Renal cortex interstitium (tissue), 11 donors: ENCODE data around the gene TMEM266. TPM values are rescaled to one million over a fixed set of nuclear protein-coding genes. Genes with fewer than 3 reads are reported as not detected.

Experiments used
- DNase-seq, 11 donors: peaks; one replicate each; pipeline ENCODE4 v3.0.0-alpha.2; 2013; ENCODE audit warnings: low read depth in 9 of 11, low spot score in 4 of 11; ENCODE audit errors: extremely low read depth in 1 of 11
- polyA plus RNA-seq, 3 donors: library from polyadenylated mRNA; unstranded; fragments of 120-200 nt; gene quantifications; one replicate each; pipeline ENCODE4 v1.2.1, GENCODE V29; 2013; ENCODE audit not compliant: insufficient read length in 3 of 3

TMEM266 gene
- polyA plus RNA-seq, 3 donors = 9.8 to 14.1 (median 12.7) TPM

DNA sequence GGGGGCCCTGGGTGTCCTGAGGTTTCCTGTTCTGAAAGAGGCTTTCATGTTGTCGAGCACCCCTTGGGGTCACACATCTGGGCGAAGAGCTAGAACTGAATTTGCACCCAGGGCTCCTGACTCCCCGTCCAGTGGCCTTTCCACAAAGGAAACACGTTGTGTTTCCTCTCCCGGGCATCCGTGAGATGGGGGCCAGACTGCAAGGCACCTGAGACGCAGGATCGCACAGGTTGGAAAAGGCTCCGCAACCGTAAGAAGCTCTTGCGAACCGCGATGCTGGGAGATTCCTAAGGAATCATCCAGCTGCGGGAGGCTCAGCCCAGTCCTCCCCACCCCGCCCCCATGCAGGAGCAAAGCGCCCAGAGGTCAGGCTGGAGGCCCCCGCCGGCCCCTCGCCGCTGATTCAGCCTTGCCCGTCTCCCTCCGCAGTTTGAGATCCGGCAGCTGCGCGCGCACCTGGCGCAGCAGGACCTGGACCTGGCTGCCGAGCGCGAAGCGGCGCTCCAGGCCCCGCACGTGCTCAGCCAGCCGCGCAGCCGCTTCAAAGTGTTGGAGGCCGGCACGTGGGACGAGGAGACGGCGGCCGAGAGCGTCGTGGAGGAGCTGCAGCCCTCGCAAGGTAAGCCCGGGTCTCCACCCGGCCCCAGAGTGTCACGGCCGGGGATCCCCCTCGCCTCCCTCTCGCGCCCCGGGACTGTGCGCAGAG, 131.9 kb downstream of the TMEM266 start:
- no peak for DNase-seq

DNA sequence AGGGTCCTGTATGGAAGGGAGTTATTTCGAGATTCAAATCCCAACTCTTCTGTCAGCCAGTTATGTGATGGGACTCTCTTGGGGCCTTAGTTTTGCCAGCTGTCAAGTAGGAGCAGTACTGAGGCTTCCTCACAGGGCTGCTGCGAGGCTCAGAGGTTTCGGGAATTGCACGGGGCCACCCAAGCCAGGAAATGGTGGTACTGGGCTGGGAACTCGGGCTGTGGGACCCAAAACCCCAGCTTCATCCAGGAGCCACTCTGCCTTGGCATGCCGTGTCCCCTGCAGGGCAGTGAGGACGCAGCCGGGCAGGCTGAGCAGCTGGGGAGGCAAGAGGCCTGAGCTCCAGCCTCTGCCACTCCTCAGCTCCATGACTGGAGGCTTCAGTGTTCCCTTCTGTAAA, 132.9 kb downstream of the TMEM266 start:
- DNase-seq = no peak

DNA sequence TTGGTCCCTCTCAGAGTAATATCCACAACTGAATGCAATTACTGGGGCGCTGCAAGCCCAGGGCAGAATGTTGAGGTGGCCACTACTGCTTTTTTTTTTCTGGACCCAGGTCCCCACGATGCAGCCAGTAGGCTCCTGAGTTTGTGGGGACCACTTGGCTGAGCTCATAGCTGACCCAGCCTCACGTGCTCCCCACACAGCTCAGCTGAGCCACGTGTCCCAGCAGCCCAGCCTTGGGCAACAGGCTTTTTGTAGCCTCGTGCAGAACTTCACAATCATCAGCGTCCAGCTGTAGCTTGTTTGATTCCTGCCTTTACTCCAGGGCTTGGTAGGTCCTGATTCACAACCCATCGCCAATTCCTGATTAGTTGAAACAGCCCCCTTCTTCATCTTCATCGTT, 134.1 kb downstream of the TMEM266 start:
- no peak for DNase-seq

DNA sequence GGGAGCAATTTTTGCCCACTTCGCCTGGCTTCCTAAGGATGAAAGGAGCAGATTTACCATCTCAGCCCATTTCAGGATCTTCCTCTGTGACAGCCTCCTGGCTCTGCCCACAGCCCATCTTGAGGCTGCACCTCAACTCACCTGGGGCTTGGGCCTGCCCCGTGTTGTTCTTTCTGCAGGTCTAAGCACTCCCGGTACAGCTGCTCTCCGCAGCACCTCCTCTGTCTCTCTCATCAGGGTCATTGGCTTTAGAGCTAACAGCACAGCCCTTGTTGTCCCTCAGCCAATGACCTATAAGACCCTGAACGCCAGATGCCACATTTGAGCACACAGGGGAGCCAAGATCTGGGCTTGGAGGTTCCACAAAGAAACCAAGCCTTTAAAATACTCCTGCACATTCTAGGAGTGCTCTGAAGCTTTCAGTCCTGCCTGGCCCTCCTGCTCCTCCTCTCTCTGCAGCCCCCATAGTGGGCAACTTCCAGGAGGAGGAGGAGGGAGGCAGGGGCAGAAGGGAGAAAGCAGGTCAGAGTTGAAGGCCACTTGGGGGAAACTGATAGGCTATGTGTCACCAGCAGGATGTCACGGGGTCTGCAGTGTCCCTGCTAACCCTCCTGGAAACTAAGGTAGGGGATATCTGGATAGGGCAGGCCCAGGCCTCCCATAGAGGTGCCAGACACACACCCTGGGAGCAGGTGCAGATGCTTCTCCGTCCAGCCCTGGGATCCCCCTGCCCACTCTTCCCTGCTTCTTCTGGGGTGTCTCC, 135.9 kb downstream of the TMEM266 start:
- DNase-seq = no peak

DNA sequence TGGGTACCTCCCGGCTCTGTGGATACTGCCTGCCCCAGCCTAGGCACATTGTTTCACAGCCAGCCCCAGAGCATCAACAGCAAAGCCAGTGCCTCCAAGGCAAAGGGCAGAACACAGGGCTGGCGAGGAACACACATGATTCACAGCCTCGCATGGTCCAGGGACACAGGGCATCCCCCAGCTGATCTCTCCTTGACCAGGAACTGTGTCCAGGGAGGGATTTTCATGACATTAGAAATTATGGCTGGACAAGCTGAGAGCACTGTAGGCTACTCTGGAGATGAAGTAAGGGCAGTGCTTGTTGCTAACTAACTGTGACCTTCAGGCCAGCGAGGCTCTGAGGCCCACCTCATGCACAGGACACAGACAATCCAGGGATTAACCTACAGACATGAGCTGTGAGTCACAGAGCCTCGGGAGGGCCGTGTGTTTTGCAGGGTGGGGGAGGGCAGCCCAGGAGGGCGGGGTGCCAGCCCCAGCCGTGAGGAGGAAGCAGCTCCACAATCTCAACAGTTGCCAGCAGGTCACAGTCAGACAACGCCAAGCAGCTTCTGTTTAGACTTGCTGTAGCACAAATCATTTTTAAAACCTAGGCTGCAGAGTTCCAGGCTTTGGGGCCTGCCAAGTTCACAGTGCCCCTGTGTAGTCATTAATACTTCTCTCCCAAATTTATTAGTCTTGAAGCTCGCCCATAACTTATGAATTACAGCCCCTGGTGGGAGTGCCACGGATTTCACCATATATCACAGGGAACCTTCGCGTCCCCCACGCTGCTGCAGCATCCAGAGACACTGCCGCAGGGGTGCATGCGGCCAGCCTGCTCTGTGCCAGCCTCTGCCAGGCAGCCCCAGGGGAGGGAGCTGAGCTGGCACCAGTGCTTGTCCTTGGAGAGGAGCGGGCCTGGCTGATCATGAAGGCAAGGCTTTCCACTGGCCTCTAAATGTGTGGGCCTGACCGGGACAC, 136.8 kb downstream of the TMEM266 start:
- DNase-seq = peak in 5 of 11 donors; percentile 53 to 78 (median 58)

DNA sequence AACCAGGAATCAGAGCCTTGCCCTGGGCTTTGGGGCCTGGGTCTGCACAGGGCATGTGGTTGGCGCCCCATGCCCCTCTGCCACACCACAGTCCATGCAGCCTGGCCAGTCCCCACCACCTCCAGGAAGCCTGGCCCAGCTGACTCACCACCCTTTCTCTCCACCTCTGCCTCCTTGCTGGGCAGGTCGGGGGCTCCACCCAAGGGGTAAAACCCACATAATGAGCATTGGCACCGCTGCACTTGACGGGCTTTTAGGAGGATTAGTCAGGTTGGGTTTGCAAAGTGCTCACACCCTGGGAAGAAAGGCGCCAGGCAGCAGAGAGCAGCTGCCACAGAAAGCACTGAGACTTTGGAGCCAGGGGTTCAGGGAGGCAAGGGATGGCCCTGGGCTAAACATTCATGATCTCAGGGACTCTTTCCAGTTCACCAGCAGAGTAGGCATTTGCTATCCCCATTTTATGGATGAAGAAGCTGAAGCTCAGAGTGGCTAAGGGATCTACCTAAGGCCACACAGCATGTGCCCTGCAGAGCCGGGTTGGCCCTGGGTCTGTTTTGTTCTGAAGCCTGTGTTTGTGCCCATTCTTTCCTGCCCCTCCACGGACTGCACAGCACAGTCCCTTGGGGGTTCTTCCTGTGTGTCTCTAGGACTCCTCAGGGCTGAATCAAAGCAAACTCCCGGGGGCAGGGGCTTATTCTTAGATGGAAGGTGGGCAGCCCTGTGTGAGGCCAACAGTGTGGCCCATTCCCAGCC, 138.1 kb downstream of the TMEM266 start:
- no peak for DNase-seq

DNA sequence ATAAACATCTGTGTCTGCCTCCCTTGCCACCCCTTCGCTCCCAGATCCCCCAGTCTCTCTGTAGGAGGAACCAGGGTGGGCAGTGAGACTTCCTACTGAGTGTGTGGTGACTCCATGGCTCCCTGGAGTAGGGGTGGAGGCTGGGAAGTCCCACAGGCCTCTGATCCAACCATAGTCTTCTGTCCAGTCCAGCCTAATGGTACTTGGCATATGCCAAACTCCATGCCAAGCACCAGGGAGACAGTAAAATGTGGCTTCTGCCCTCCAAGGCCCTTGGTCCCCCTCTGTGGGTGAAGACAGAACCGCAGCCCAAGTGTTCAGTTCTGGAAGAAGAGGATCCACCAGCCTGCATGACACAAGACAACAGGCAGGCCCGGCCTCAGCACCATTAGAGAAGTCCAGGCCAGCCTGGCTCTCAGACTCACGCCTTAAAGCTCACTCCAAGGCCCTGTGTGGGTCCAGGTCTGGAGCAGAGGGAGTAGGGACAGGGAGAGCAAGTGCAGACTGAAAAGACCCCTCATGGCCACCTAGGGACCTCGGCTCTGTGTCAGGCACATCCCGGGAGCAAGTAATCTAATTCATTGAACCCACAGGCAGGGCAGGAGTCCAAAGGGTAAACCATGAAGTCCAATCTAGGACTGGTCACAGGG, 138.8 kb downstream of the TMEM266 start:
- no peak for DNase-seq

DNA sequence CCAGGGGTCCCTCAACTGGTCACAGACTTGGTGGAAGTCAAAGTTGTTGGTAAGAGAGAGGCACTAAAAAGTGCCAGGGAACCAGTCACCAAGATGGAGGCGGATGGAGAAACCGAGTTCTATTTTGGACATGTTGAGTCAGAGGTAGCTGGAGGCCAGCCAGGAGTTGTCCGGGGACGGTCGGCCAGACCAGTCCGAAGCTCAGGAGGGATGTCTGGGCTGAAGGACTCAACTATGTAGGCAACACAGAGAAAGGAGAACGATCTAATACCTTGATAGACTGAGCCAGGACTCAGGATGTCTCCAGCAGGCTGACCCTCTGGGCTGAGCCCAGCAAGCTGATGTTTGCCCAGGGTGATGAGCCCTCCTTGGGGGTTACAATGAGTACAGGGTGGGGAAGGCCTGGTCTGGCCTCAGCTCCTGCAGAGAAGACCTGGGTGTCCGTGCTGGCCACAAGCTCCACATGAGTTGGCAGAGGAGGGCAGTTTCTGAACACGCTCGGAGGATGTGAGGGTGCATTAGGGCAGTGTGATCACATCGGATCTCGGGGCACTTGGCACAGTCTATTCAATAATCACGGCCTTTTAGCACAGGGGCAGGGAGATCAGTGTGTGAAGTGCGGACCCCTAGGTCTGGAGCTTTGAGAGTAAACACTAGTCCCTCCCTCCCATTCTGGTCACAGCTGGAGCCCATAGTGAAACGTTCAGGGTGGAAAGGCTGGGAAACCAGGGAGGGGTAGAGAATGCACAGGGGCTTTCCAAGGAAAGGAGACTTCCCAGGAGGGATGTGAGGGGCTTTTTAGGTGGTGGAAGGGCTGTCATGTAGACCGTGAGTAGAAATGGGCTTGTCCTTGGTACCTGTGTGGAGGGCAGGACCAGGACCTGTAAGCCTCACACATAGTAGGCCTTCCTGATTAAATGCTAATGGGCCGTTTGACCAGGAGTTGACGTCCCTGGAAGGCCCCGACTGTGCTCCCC, 139.6 kb downstream of the TMEM266 start:
- no peak for DNase-seq

DNA sequence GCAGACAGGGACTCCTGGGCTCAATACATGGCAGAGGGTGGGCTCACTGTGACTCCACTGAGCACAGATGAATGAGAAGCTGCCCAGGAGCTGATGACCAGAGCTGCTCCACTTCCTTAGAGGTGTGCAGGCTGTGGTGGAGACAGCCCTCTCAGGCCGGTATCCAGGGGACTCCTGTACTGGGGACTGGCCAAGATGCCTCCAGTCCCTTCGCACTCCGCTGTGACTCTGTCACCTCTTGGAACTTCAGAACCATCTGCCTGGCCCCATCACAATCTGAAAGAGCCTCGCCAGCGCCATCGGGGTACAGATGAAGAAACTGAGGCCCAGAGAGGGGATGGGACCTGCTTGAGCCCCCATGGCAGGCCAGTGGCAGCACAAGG, 140.3 kb downstream of the TMEM266 start:
- no peak for DNase-seq

DNA sequence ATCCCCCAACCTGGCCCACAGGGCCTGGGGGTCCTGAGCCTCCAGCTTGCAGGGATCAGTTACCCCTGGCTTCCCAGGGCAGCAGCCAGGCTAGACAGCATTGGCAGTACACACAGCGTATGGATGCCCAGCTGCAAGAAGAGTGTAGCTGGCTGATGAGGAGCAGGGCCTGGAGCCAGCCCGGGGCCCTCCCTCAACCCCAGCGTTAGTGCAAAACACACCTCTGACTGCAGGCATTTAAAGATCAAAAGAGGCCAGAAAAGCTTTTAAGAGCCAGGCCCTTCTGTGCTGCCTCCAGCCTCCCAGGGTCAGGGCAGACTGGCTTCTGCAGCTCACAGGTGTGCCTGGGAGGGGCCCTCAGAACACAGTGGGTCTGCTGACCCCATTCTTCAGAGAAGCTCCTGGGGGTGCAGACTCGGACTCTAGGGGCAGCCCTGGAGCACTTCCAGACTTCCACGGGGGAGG, 140.9 kb downstream of the TMEM266 start:
- DNase-seq = no peak

DNA sequence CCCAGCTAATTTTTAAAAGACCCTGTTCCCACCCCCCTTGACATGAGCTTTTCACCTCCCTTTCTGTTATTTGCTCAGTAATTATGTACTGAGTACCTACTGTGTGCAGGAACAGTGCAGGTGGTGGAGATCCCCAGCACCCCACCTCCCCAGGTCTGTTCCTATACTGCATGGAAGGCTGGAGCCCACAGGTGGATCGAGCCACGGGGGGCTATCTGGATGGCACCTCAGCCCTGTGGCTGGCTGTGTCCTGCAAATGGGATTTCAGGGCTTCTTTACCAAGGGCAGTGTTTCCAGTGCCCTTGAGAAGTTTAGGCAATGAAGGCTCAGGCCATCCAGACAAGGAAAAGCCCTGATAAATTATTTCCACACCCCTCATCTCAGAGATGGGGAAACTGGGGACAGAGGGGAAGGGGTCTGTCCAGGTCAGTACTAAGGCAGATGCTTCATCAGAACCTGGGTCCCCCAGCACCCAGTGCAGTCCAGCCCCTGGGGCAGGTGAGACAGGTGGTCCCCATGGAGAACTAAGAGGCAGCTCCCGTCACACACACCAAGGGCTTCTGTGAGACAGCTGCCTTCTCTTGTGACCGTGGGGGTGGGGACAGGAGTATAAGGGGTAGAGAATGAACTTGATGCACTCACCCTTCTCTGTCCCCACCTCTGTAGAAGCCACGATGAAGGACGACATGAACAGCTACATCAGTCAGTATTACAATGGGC, 141.9 kb downstream of the TMEM266 start:
- no peak for DNase-seq

DNA sequence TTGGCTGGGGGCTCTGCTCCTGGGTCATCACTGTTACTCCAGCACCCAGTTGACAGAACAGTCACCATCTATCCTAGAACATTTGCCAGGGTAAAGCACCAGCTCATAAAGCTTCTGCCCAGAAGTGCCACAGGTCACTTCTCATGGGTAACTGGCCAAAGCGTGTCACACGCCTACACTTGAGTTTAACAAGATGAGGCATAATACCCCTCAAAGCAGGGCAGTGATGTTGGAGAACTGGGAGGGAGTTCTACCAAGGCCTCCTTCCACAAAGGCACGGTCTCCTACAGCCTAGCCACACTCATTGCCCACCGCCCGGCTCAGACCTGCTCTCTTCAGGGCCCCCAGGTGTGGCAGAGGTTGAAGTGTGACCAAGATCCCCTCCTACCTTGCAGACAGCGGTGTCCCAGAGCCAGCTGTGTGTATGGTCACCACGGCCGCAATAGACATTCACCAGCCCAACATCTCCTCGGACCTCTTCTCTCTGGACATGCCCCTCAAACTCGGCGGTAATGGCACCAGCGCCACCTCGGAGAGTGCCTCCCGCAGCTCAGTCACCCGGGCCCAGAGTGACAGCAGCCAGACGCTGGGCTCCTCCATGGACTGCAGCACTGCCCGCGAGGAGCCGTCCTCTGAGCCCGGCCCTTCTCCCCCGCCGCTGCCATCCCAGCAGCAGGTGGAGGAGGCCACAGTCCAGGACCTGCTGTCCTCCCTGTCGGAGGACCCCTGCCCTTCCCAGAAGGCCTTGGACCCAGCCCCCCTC, 143.7 kb downstream of the TMEM266 start:
- no peak for DNase-seq

DNA sequence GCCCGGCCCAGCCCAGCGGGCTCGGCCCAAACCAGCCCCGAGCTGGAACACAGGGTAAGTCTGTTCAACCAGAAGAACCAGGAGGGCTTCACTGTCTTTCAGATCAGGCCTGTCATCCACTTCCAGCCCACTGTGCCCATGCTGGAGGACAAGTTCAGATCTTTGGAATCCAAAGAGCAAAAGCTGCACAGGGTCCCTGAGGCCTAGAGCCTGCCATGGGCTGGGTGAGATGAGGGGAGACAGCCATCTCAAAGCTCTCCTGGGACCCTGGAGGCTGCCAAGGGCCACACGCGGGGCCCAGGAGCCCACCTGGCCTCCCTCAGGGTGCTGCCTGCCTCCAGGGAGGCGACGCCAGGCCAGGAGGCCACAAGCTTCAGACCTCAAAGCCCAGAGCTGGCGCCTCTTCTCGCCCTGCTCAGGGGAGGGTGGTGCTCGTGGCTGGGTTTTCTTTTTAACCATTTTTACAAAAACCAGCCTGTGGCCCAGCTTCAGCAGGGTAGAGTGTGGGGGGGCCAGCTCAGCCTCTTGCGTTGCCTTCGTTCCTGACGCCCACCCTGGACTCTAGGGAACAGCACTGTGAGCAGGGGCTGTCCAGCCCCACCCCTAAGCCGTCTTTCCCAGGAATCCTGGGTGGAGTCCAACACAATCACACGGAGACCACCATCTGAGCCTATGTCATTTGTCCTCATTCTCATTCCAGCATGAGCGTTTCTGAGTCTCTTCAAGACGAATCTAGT, 144.5 kb downstream of the TMEM266 start:
- no peak for DNase-seq

DNA sequence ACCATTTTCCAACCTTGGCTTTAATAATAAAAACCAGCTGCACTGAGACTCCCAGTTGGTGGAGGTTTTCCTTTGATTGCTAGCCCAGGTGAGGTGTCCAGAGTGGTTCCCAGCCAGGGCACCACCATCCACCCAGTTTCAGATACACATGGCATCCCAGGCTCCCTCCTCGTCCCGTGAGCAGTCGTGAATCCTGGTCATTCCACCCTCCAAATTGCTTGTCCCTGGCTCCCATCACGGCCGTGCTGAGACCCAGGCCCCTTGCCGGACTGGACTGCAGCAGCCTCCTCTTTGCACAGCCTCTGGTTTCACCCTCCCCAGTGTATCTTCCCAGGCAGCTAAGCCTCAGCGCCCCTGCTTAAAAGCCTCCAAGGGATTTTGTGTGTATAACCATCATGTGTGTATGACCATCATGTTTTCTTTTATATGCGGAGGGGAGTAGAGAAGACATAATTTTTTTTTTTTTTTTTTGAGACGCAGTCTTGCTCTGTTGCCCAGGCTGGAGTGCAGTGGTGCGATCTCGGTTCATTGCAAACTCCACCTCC, 145.2 kb downstream of the TMEM266 start:
- DNase-seq = no peak
